ENCODE data around the gene SLC9A9.

- TF ChIP-seq EP300 (IDR thresholded peaks at IDR 0.05; ENCODE audit: low read depth) (no peak), POLR2A (IDR thresholded peaks at IDR 0.05) (no peak), CTCF (IDR thresholded peaks at IDR 0.05) (no peak), POLR2AphosphoS5 (IDR thresholded peaks at IDR 0.05) (no peak)
Observed at GRCh38 chr3:143595456-143596077, 252.7 kb downstream of the SLC9A9 start.

Data from transverse colon (tissue), 4 donors.